Activated CD8-positive, alpha-beta T cell treated with anti-CD3 and anti-CD28 coated beads for 36 hours (primary cell): Measurements from ENCODE around the gene IFRD1. TPM values are rescaled to one million over a fixed set of nuclear protein-coding genes. Genes with fewer than 3 reads are reported as not detected.

ENCODE experiments used
- ATAC-seq: fragments of 200-7000 bp; cut with Tn5 transposase; one replicate; pipeline ENCODE4 v1.10.0; 2021; ENCODE audit warnings: mild to moderate bottlenecking, moderate library complexity
- CTCF ChIA-PET: fragments of 350-600 bp; sonication (Branson Sonifier 250); formaldehyde crosslinking; loops from one replicate; lab custom pipeline; 2021; ENCODE audit warnings: antibody characterized with exemption; lab: Charles Lee
- POLR2A ChIA-PET: fragments of 350-600 bp; sonication (Branson Sonifier 250); formaldehyde crosslinking; loops from one replicate; lab custom pipeline; 2021; ENCODE audit warnings: antibody characterized with exemption; lab: Charles Lee
- DNase-seq: peaks from one replicate; pipeline ENCODE4 v3.0.0-alpha.2; 2020
- H3K27ac Mint-ChIP-seq: one replicate; pipeline ENCODE4 v1.8.0; 2021; ENCODE audit warnings: mild to moderate bottlenecking, mixed read lengths
- H3K27me3 Mint-ChIP-seq: one replicate; pipeline ENCODE4 v1.8.0; 2021; ENCODE audit warnings: mixed read lengths
- H3K36me3 Mint-ChIP-seq: one replicate; pipeline ENCODE4 v1.8.0; 2021; ENCODE audit warnings: low read depth, mixed read lengths
- H3K4me1 Mint-ChIP-seq: one replicate; pipeline ENCODE4 v1.8.0; 2021; ENCODE audit warnings: low read depth, mixed read lengths
- H3K4me3 Mint-ChIP-seq: one replicate; pipeline ENCODE4 v1.8.0; 2021; ENCODE audit warnings: mild to moderate bottlenecking, moderate library complexity, mixed read lengths
- H3K9me3 Mint-ChIP-seq: one replicate; pipeline ENCODE4 v1.8.0; 2021; ENCODE audit warnings: mixed read lengths
- CTCF ChIP-seq: fragments of 200-600 bp; IDR thresholded peaks from one replicate; pipeline ENCODE4 v1.8.0; 2022; ENCODE audit warnings: antibody characterized with exemption, mild to moderate bottlenecking
- intact Hi-C: fragments of 100-400 bp; cut with micrococcal nuclease; formaldehyde crosslinking; loops from one replicate; pipeline ENCODE4 v1.10.0; 2022
- total RNA-seq, 2 experiments: library from RNA; stranded (reverse); gene quantifications; one replicate each; pipeline ENCODE4 v1.2.3, GENCODE V29; 2021

IFRD1 gene
- total RNA-seq, 2 experiments from 2014 or later: 54.1 to 54.5 TPM

GRCh38 chr7:112481121-112481736 lies 31.0 kb downstream of the IFRD1 start:
- CTCF ChIA-PET: interaction anchor here (1.7 kb wide), 1 partner anchor 15 kb away, joined by 8 read pairs; no protein-coding TSS in a partner anchor
- H3K4me1 Mint-ChIP-seq: peaks cover 8% of the 10 kb centered on the region

GRCh38 chr7:112481833-112482670 lies 31.8 kb downstream of the IFRD1 start:
- ChIA-PET POLR2A (interaction anchor here (0.6 kb wide), 1 partner anchor 48 kb away, joined by 3 read pairs; no protein-coding TSS in a partner anchor), CTCF (interaction anchor here (1.7 kb wide), 1 partner anchor 14 kb away, joined by 8 read pairs; no protein-coding TSS in a partner anchor)
- H3K9me3 Mint-ChIP-seq: no peaks in the 10 kb centered on the region
- TF ChIP-seq CTCF: no peak
- no peaks in the 10 kb centered on the region for H3K27me3 Mint-ChIP-seq
- H3K27ac Mint-ChIP-seq: no peak overlapping the region
- ATAC-seq: no peak
- H3K4me1 Mint-ChIP-seq: peaks cover 8% of the 10 kb centered on the region
- no peak overlapping the region for H3K4me3 Mint-ChIP-seq
- no peak for DNase-seq
- intact Hi-C loops: no loop called here
- peaks cover 11% of the 10 kb centered on the region for H3K36me3 Mint-ChIP-seq

More at GRCh38 chr7:112481121-112481736, 31.0 kb downstream of the IFRD1 start:
- Mint-ChIP-seq H3K27ac (no peak overlapping the region), H3K4me3 (no peak overlapping the region), H3K36me3 (peaks cover 16% of the 10 kb centered on the region), H3K27me3 (no peaks in the 10 kb centered on the region), H3K9me3 (no peaks in the 10 kb centered on the region)
- ATAC-seq: no peak
- POLR2A ChIA-PET: interaction anchor here (0.6 kb wide), 1 partner anchor 13 kb away, joined by 3 read pairs; no protein-coding TSS in a partner anchor
- no peak for DNase-seq
- TF ChIP-seq CTCF: no peak
- intact Hi-C loops: no loop called here

- Mint-ChIP-seq H3K36me3 (peaks cover 2% of the 10 kb centered on the region), H3K27me3 (no peaks in the 10 kb centered on the region), H3K27ac (no peak overlapping the region), H3K4me3 (no peak overlapping the region), H3K9me3 (no peaks in the 10 kb centered on the region), H3K4me1 (peaks cover 8% of the 10 kb centered on the region)
- DNase-seq: no peak
- ATAC-seq: no peak
- ChIA-PET CTCF (no interaction called here), POLR2A (no interaction called here)
- intact Hi-C loops: no loop called here
- no peak for TF ChIP-seq CTCF
Measured at GRCh38 chr7:112484671-112485167, 34.5 kb downstream of the IFRD1 start.

GRCh38 chr7:112485766-112486165 lies 35.5 kb downstream of the IFRD1 start:
- no peaks in the 10 kb centered on the region for H3K27me3 Mint-ChIP-seq
- ATAC-seq (no peak), DNase-seq (no peak)
- no peaks in the 10 kb centered on the region for H3K9me3 Mint-ChIP-seq
- intact Hi-C loops: no loop called here
- peaks cover 8% of the 10 kb centered on the region for H3K4me1 Mint-ChIP-seq
- no peak overlapping the region for H3K27ac Mint-ChIP-seq
- H3K4me3 Mint-ChIP-seq: no peak overlapping the region
- no peak for TF ChIP-seq CTCF
- ChIA-PET POLR2A (no interaction called here), CTCF (interaction anchor here (2.2 kb wide), 1 partner anchor 10 kb away, joined by 6 read pairs; no protein-coding TSS in a partner anchor)
- peaks cover under 1% of the 10 kb centered on the region for H3K36me3 Mint-ChIP-seq
